Measurements from ENCODE around the gene PABPC1L2A. TPM values are rescaled to one million over a fixed set of nuclear protein-coding genes. Genes with fewer than 3 reads are reported as not detected.
"Not testable (repeated sequence)": the region's sequence is repeated elsewhere in the genome, so short reads cannot be mapped to it uniquely, and the experiment has no call there.

The PABPC1L2A gene
- not detected in 2 replicates for total RNA-seq

- not testable (repeated sequence) for DNase-seq (ENCODE audit: extremely low read depth, low read depth, low spot score)
Measured at GRCh38 chrX:73079024-73079562, at the start of gene PABPC1L2A. Gene PABPC1L2A (minus strand): TSS chrX:73079512. CDS start chrX:73079386, 126 bp downstream.

DNA sequence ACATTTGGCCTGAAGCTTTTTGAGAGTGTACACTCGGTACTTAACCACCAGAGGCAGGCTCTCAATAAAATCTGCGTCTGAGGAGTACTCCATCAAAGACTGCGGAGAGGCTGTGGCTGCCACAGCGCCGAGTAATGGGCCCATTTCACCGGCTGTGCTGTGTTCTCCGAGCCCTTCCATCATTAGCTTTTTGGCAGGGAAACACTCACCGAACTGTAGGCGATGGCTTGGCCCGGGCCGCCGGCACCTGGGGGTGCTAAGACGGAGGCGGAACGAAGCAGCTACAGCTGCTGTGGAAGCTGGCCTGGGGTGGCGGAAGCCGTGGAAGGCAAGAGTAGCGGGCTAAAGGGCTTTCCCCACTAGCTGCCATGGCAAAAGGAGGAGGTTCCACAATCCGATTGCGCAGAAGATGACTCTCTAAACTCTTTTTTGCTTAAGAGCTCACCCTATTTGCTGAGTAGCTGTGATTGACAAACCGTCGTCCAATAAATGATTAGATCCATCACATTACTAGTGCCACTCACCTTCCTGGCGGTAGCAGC, 48.5 kb upstream of the PABPC1L2A start:
- no peak for DNase-seq (ENCODE audit: extremely low read depth, low read depth, low spot score)

GRCh38 chrX:73126240-73126639, 46.9 kb upstream of the PABPC1L2A start:
- DNase-seq (ENCODE audit: extremely low read depth, low read depth, low spot score), result no peak

- DNase-seq (ENCODE audit: extremely low read depth, low read depth, low spot score), result not testable (repeated sequence)
Measured at GRCh38 chrX:73099505-73099904, 20.2 kb upstream of the PABPC1L2A start.

- DNase-seq (ENCODE audit: extremely low read depth, low read depth, low spot score), result not testable (repeated sequence)
Measured at GRCh38 chrX:73086766-73087165, 7.5 kb upstream of the PABPC1L2A start.

- DNase-seq (ENCODE audit: extremely low read depth, low read depth, low spot score), result not testable (repeated sequence)
Measured at GRCh38 chrX:73079884-73080283, 572 bp upstream of the PABPC1L2A start.

- not testable (repeated sequence) for DNase-seq (ENCODE audit: extremely low read depth, low read depth, low spot score)
Measured at GRCh38 chrX:73078597-73078996, 715 bp downstream of the PABPC1L2A start.

DNA sequence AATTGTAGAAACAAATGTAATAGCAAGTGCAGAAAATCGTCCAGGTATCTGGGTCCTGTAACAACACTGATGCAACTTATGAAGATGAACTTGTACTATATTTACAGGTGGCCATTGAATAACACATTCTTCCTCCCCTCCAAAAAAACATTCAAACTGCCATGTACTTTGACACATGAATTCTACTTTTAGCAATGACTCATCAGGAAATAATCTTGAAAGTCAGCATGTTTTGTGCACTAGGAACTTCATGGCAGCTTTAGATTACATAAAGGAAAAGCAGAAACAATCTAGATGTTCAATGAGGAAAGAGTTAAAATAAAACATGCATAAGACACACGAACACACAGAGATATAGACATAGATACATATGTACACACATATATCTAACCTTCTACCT, 2.5 kb downstream of the PABPC1L2A start:
- no peak for DNase-seq (ENCODE audit: extremely low read depth, low read depth, low spot score)

- DNase-seq (ENCODE audit: extremely low read depth, low read depth, low spot score), result no peak
Measured at GRCh38 chrX:73069365-73070035, 9.8 kb downstream of the PABPC1L2A start.

- DNase-seq (ENCODE audit: extremely low read depth, low read depth, low spot score), result no peak
Measured at GRCh38 chrX:73068467-73069364, 10.6 kb downstream of the PABPC1L2A start.

- not testable (repeated sequence) for DNase-seq (ENCODE audit: extremely low read depth, low read depth, low spot score)
Measured at GRCh38 chrX:73067761-73068466, 11.4 kb downstream of the PABPC1L2A start.

- no peak for DNase-seq (ENCODE audit: extremely low read depth, low read depth, low spot score)
Measured at GRCh38 chrX:73028876-73029275, 50.4 kb downstream of the PABPC1L2A start.

Other genes with a start within 250 kb of the PABPC1L2A start
- gene FAM236C, start 166.9 kb downstream of the PABPC1L2A start, total RNA-seq, result not detected in 2 replicates
- not detected in 2 replicates for gene FAM236A, start 141.3 kb downstream of the PABPC1L2A start, total RNA-seq
- not detected in 2 replicates for gene DMRTC1, start 135.7 kb downstream of the PABPC1L2A start, total RNA-seq
- gene PABPC1L2B, start 76.6 kb downstream of the PABPC1L2A start, total RNA-seq, result not detected in 2 replicates
- gene NAP1L2, start 135.3 kb upstream of the PABPC1L2A start, total RNA-seq, result 0.41 TPM in 1 of 2 replicates, not detected in the other

All from glomerular endothelial cell (primary cell).